HL-60/S4 (cell line): Measurements from ENCODE around the gene KIF3C.

Experiments used
- in situ Hi-C: fragments of 300-500 bp; cut with MboI; formaldehyde crosslinking; loops from 2 replicates; pipeline ENCODE4 v1.14.3; 2022; ENCODE audit warnings: low sequenced_read_pairs

KIF3C gene

DNA sequence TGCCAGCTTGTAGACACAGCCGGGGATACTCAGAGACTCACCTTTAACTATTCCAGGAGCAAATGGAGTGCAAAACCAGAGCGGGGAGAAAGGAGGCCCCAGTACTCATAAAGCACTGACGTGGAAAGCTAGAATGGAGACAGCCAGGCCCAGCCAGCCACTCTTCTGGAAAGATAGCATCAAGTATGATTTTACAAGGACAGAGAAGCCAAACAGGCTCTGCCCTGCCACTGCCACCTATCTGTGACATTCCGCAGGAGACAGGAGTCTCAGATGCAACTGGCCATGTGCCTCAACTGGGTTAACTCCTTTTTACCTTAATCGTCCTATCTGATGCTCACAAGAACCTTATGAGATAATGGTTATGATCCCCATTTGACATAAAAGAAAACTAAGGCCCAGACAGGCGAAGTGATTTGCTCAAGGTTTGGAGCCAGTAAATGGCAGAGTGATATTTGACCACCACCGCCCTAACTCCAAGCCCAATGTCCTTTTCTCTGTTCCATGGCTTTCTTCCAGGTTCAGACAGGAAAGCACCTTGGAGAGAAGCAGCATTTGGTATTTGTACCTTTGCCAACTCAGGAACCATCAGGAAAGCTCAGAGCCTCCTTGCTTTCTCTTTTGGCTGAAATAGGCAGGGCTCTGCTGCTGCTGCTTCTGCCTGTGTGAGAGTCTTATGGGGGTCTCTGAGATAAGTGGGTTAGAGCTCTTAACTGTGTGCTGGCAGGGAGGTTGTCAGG lies 15.6 kb downstream of the KIF3C start:
- in situ Hi-C loops: loop anchor here (25.0 kb wide), 1 partner anchor 496 kb away; no protein-coding TSS in a partner anchor

DNA sequence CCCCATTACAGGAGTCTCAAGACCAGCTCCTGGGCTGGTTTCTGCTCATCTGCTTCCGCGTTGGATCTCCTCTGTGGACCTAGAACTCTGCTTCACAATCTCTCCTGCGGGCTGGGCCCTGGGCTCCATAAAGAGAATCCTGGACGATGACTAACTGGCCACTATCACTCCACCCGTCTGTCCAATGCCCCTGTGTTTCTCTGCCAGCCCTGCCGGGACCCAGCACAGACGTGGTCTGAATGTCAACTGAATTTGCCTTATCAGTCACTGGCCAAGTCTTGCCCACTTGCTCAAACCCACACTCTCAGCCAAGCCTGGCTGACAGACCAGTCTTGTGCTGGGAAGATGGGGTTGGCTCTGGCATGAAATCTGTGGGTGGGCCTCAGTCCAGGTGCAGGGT lies 17.4 kb downstream of the KIF3C start:
- in situ Hi-C loops: loop anchor here (25.0 kb wide), 1 partner anchor 497 kb away; no protein-coding TSS in a partner anchor

GRCh38 chr2:25960920-25961319 lies 21.4 kb downstream of the KIF3C start:
- in situ Hi-C loops: loop anchor here (25.0 kb wide), 1 partner anchor 501 kb away; no protein-coding TSS in a partner anchor

DNA sequence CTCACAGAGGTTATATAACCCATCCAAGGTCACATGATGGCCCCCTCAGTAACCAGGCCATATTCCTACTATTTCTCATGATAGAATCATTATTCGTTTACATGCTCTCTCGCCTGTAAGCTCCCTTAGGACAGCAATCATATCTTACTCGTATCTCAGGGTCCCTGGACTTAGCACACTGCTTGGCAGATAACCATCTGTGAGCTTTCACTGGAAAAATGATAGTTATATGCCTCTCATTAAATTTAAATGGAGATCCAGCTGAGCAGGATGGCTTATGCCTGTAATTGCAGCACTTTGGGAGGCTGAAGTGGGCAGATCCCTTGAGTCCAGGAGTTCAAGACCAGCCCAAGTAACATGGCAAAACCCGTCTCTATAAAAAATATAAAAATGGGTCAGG lies 21.9 kb downstream of the KIF3C start:
- in situ Hi-C loops: loop anchor here (25.0 kb wide), 1 partner anchor 502 kb away; no protein-coding TSS in a partner anchor

DNA sequence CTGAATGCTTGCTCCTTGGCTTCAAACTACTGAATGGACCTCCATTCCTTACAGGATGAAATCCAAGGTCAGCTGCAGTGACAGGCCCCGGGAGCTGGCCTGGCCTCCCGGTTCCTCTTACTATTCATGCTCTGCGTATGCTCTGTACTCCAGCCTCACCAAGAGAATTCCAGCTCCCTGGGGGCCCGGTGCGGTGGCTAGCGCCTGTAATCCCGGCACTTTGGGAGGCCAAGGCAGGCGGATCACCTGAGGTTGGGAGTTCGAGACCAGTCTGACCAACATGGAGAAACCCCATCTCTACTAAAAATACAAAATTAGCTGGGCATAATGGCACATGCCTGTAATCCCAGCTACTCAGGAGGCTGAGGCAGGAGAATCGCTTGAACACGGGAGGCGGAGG lies 23.7 kb downstream of the KIF3C start:
- in situ Hi-C loops: loop anchor here (25.0 kb wide), 1 partner anchor 504 kb away; no protein-coding TSS in a partner anchor

DNA sequence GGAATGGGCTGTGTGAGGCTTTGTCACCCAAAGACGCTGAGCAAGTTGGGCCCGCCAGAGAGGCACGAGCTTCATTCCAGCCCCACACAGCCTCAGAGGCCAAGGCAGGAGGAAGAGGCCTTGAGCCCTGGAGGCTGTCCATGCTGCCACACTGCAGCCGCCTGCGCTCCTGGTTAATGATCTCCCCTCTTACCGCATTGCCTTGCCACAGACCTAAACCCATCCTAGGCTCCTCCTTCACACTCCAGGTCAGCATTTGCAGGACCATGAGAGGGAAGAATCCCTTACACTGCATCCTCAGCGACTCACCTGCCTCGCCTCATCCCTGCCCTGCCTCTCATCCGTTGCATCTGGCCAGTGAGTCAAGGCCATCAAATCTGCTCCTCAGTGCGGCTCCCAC lies 24.6 kb downstream of the KIF3C start:
- in situ Hi-C loops: loop anchor here (25.0 kb wide), 1 partner anchor 505 kb away; no protein-coding TSS in a partner anchor

GRCh38 chr2:25955869-25956535 lies 26.3 kb downstream of the KIF3C start:
- in situ Hi-C loops: loop anchor here (25.0 kb wide), 1 partner anchor 506 kb away; no protein-coding TSS in a partner anchor

DNA sequence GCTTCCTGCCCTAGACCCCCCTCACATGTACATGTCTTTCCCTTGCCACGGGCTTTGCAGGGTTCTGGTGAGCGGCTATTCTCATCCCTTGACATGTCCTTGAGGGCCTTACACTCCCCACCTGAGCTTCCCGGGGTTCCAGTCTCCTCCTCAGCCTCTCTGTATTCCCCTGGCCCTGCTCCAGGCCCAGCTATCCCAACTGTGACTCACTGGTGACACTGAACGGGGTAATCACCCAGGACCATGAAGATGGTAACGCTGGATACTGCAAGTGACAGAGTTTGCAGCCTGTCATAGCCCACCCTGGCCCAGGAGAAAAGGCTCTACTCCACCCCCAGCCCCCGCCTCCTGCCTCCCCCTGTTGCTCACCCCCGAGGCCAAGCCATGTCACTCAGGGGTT lies 27.3 kb downstream of the KIF3C start:
- in situ Hi-C loops: loop anchor here (25.0 kb wide), 1 partner anchor 507 kb away; no protein-coding TSS in a partner anchor

DNA sequence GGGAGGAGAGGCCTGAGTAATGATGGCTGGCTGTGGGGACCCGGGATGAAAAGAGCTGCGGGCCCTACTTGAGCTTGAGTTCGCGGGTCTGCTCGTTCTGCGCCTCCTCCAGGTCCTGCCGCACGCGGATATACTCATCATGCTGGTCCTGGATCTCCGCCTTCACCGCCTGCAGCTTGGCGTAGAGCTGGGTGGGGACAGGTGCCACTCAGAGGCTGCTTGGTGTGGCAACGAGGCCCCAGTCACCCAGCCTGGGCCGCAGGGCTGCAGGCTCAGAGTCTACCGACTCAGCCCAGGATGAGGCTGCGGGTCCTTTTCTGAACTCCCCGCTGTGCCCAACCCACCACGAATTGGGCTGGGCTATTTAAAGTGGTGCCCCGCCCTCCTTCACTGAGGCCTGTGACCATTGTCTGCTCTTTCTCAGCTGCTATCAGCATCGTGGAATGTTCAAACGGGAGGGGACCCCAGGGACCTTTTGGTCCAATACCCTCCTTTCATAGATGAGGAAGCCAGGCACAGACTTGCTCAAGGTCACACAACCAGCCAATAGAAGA lies 28.0 kb downstream of the KIF3C start:
- in situ Hi-C loops: loop anchor here (5.0 to 25.0 kb wide), 2 partner anchors 193 to 508 kb away; no protein-coding TSS in a partner anchor

DNA sequence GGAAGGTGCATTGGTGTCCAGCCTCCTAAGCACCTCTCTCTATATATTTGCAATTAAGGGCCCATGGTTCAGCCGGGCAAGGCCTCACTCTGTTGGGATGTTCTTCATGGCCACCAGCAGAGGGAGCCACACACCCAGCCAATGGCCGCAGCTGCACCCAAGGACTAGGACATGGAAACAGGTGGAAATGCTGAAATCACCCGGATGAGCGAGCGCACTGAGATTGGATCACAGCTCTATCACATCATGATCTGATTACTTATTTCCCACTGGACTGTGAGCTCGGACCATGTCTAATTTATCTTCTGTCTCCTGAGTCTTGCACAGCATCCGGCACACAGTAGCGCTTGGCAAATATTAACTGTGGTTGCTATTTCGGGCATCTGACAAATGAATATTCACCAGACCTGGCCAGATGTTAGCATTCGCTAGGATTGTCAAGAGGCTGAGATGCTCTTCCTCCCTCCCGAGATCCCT lies 31.2 kb downstream of the KIF3C start:
- in situ Hi-C loops: loop anchor here (5.0 to 25.0 kb wide), 2 partner anchors 196 to 511 kb away; no protein-coding TSS in a partner anchor

DNA sequence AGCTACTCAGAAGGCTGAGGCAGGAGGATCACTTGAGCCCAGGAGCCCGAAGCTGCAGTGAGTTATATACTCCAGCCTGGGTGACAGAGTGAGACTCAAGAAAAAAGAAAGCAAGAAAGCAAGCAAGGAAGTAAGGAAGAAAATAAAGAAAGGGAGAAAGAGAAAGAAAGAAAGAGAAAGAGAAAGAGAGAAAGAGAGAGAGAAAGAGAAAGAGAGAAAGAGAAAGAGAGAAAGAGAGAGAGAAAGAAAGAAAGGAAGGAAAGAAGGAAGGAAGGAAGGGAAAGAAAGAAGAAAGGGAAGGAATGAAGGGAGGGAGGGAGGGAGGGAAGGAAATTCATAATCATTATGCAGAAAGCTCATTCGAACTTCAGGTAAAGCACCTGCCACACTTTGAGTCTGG lies 33.9 kb downstream of the KIF3C start:
- in situ Hi-C loops: no loop called here

GRCh38 chr2:25941042-25941441 lies 41.3 kb downstream of the KIF3C start:
- in situ Hi-C loops: no loop called here

GRCh38 chr2:25939257-25939668 lies 43.0 kb downstream of the KIF3C start:
- in situ Hi-C loops: no loop called here

DNA sequence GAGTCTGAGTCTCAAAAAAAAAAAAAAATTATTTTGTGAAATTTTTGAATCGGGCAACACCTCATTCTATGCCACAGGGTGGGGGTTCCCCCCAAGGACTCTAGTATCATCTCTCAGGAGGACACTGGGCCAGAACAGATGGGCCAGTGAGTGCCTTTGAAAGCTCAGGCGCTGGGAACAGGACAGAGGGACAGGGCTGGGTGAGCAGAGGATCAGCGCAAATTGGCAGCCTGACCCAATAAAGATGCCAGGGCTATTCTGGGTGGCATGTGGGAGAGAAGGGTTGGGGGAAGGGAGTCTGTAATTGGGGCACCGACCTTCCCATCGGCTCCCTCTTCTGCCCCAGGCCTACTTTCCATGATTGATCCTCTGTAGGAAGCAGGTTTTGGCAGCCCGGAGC lies 44.0 kb downstream of the KIF3C start:
- in situ Hi-C loops: no loop called here

DNA sequence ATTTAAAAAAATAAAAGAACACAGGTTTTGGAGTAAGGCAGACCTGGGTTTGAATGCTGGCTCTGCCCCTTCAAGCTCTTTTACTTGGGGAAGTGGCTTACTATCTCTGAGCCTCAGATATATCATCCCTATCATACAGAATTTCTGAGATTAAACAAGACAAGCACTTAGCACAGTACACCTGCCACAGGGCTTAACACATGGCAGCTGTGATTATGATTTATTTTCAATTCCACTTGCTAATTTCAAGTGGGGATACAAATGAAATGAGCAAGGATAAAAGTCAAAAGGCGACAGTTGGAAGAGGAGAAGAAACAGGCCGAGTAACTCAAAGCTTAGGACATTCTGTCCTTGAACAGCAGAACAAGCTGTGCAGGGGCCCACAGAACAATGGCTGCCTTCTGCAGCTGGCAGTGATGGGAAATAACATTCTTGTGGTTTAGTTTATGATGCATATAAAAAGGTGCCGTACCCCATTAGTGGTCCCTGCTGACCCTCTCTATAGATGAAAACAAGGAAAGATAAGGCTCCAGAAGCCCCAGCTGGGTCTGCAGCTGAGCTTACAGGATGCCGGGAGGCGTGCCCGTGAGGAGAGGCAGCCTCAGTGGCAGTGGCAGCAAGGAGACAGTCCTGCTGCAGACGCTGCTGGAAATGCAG lies 45.3 kb downstream of the KIF3C start:
- in situ Hi-C loops: no loop called here

DNA sequence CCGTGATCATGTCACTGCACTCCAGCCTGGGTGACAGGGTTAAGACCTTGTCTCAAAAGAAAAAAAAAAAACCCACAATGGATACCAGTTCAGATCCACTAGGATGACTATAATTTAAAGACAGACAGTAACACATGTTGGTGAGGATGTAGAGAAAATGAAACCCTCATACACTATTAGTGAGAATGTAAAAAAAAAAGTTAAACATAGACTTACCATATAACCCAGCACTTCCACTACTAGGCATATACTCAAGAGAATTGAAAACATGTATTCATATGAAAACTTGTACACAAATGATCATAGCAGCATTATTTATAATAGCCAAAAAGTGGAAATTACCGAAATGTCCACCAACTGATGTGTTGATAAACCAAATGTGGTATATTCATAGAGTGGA lies 48.7 kb downstream of the KIF3C start:
- in situ Hi-C loops: no loop called here

GRCh38 chr2:25929789-25930473 lies 52.4 kb downstream of the KIF3C start:
- in situ Hi-C loops: no loop called here

- in situ Hi-C loops: no loop called here
Observed at GRCh38 chr2:25928668-25929067, 53.6 kb downstream of the KIF3C start.

- in situ Hi-C loops: no loop called here
Observed at GRCh38 chr2:25926984-25927756, 55.1 kb downstream of the KIF3C start.
